Measurements from ENCODE around the gene SCPEP1.
"Not testable (repeated sequence)": the region's sequence is repeated elsewhere in the genome, so short reads cannot be mapped to it uniquely, and the experiment has no call there.

The SCPEP1 gene

GRCh38 chr17:56965681-56966080 is 12.2 kb upstream of the SCPEP1 start:
- not testable (repeated sequence) for DNase-seq (ENCODE audit: low read depth)

GRCh38 chr17:56966338-56966737 is 11.6 kb upstream of the SCPEP1 start:
- DNase-seq (ENCODE audit: low read depth) = no peak

- DNase-seq (ENCODE audit: low read depth) = no peak
Observed at GRCh38 chr17:56970974-56971373, 7.0 kb upstream of the SCPEP1 start.

GRCh38 chr17:56972111-56972730 is 5.7 kb upstream of the SCPEP1 start:
- DNase-seq (ENCODE audit: low read depth) = no peak

GRCh38 chr17:56973520-56973919 is 4.4 kb upstream of the SCPEP1 start:
- DNase-seq (ENCODE audit: low read depth) = no peak

GRCh38 chr17:56974055-56974454 is 3.9 kb upstream of the SCPEP1 start:
- no peak for DNase-seq (ENCODE audit: low read depth)

- no peak for DNase-seq (ENCODE audit: low read depth)
Observed at GRCh38 chr17:56975656-56976055, 2.3 kb upstream of the SCPEP1 start.

- DNase-seq (ENCODE audit: low read depth) = no peak
Observed at GRCh38 chr17:56976941-56977608, 856 bp upstream of the SCPEP1 start.

GRCh38 chr17:56978441-56979090 is 635 bp downstream of the SCPEP1 start:
- no peak for DNase-seq (ENCODE audit: low read depth)

GRCh38 chr17:56979091-56979480 is 1.2 kb downstream of the SCPEP1 start:
- DNase-seq (ENCODE audit: low read depth) = no peak

- not testable (repeated sequence) for DNase-seq (ENCODE audit: low read depth)
Observed at GRCh38 chr17:56980526-56980925, 2.6 kb downstream of the SCPEP1 start.

GRCh38 chr17:56982312-56982711 is 4.4 kb downstream of the SCPEP1 start:
- DNase-seq (ENCODE audit: low read depth) = no peak

GRCh38 chr17:56983366-56983765 is 5.4 kb downstream of the SCPEP1 start:
- no peak for DNase-seq (ENCODE audit: low read depth)

GRCh38 chr17:56985371-56986162 is 7.6 kb downstream of the SCPEP1 start:
- no peak for DNase-seq (ENCODE audit: low read depth)

GRCh38 chr17:56987283-56987834 is 9.4 kb downstream of the SCPEP1 start:
- DNase-seq (ENCODE audit: low read depth) = no peak

GRCh38 chr17:56988901-56989572 is 11.1 kb downstream of the SCPEP1 start:
- DNase-seq (ENCODE audit: low read depth) = no peak

GRCh38 chr17:56992364-56992763 is 14.4 kb downstream of the SCPEP1 start:
- DNase-seq (ENCODE audit: low read depth) = no peak

- DNase-seq (ENCODE audit: low read depth) = no peak
Observed at GRCh38 chr17:56994009-56994792, 16.3 kb downstream of the SCPEP1 start.

GRCh38 chr17:56995766-56996165 is 17.8 kb downstream of the SCPEP1 start:
- DNase-seq (ENCODE audit: low read depth) = no peak

- no peak for DNase-seq (ENCODE audit: low read depth)
Observed at GRCh38 chr17:56997313-56997712, 19.4 kb downstream of the SCPEP1 start.

- DNase-seq (ENCODE audit: low read depth) = no peak
Observed at GRCh38 chr17:57001541-57001940, 23.6 kb downstream of the SCPEP1 start.
